Middle frontal gyrus (tissue), 1 donor: ENCODE results near the gene COL4A2.

Experiments used
- DNase-seq: peaks from one replicate; pipeline ENCODE4 v3.0.0-alpha.2; 2015; ENCODE audit warnings: low spot score; ENCODE audit errors: extremely low spot score

Gene COL4A2

DNA sequence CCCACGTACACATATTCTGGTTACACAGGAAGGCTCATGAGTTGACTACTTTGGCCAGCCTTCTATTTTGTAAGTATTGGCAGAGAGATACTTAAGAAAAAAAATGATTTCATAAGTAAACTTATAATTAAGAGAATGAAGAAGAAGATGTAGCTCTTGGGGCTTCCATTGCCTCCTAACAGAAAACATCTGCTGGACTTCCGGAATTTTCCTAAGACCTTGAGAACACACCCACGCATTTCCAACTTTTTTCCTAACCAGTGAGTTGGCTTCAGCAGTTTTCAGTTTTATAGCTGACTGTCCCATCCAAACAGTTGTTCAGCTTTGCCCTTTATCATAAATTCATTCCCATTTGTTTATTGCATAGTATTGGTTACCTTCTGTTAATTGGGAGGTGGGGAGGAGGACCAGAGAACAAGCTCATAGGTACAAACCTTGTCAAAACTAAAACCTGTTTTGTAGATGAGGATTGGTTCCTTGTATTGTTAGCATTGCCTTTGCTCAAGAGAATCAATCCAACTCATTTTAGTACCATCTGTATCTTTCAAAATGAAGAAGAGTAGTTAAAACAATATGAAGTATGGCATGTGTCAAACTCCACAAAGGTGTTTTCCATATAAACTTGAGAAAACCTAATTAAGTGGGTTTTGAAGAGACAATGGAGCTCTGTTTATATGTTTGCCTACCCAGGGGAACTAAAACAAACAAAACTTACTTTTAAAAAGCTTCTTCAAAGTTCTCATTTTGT, 93.9 kb downstream of the COL4A2 start:
- no peak for DNase-seq

GRCh38 chr13:110402299-110403069, 95.4 kb downstream of the COL4A2 start:
- no peak for DNase-seq

DNA sequence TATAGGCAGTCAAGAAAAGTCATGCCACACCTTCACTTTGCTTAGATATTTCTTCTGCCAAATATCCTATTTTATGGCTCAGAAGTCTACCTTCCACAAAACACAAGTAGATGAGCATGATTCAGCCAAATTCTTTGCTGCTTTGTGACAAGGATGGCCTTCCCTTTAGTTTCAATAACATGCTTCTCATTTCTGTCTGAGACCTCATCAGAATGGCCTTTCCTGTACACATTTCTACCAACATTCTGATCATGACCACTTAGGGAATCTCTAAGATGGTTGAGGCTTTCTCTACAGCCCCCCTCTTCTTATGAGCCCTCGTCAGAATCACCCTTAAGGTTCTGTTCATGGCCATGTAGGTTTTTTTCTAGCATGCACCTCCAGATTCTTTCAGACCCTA, 96.2 kb downstream of the COL4A2 start:
- no peak for DNase-seq

DNA sequence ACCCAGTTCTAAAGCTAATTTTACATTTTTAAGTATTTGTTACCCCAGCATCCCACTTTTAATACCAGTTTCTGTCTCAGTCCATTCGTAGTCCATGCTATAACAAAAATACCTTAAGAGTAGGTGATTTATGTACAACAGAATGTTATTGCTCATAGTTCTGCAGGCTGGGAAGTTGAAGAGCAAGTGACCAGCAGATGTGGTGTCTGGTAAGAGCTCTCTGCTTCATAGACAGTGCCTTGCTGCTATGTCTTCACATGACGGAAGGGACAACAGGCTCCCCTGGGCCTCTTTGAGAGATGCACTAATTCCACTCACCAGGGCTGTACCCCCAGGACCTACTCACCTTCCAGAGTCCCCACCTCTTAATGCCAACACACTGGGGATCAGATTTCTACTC, 96.6 kb downstream of the COL4A2 start:
- DNase-seq = no peak

- no peak for DNase-seq
Observed at GRCh38 chr13:110404321-110404720, 97.2 kb downstream of the COL4A2 start.

DNA sequence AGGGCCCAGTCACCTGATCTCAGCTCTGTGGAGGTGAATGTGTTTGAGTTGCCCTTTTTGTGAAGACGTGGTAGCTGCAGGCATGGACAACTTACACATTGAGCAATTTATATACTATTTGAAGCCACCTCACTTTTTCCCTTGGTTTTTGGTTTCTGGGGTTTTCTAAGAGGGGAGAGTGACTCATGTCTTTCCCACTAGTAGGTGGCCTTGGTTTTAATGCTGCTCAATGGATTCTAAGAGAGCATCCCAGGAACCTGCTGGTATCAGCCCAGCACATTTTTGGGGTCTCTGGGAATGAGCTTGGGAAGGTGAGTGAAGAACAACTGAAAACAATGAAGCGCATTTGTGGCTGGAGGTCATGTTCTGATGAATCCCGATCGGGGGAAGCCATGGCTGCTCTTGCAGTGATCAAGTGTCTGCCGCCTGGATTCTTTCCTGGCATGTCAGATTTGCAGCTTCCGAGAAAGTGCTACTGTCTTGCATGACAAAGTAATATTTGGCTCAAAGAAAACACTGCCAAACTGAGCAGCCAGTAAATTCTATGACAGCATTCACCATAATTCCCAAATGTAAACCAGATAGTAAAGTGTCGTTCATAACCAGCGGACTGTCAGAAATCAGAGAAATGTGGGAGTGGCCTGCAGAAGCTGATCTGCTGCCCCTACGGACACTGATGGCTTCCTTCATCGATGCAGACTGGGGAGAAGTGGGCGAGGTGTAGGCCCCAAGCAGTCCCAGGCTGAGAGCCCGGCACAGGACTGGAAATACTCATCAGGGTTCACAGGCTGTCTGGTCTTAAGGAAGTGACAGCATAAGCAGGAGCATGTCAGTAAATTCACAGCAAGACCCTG, 98.7 kb downstream of the COL4A2 start:
- no peak for DNase-seq

GRCh38 chr13:110407021-110407420, 99.9 kb downstream of the COL4A2 start:
- no peak for DNase-seq

- DNase-seq = no peak
Observed at GRCh38 chr13:110407531-110407930, 100.4 kb downstream of the COL4A2 start.

GRCh38 chr13:110408286-110408685, 101.2 kb downstream of the COL4A2 start:
- DNase-seq = no peak

GRCh38 chr13:110409581-110409992, 102.5 kb downstream of the COL4A2 start:
- no peak for DNase-seq

DNA sequence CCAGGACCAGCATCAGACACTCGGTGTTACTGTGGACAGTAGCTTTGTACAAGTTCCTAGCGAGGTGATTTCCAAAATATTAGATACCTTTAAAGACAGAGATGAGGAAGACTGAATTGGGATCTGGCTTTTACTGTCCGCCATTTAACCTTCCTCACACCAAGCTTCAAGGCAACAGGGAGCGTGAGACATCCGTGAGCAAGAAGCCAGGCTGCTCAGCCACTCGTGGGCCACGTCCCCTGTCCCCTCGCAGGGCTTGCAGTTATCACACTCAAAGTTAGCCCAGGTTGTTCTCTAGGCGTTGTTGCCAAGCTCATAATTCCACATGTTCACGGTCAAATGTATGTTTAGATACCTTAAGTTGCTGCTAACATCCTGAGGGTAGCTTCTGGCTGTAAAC, 102.9 kb downstream of the COL4A2 start:
- no peak for DNase-seq

GRCh38 chr13:110410936-110411687, 104.0 kb downstream of the COL4A2 start:
- DNase-seq = no peak

DNA sequence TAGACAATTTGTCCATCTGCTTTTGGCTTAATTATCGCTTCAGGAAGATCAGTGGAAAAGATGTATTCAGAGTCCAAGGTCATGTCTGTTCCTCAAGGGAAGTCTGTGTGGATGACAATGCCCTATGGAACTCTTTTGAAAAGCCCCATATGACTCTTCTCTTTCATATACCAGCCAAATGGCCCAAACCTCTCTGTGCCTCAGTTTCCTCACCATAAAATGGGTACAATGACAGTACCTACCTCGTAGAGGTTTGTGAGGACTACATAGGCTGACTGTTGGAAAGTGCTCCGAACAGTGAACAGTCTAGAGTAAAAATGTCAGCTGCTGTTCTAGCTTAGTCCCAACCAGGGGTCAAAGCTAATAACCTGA, 104.6 kb downstream of the COL4A2 start:
- DNase-seq = no peak

GRCh38 chr13:110412132-110412914, 105.2 kb downstream of the COL4A2 start:
- peak; percentile 79 for DNase-seq

DNA sequence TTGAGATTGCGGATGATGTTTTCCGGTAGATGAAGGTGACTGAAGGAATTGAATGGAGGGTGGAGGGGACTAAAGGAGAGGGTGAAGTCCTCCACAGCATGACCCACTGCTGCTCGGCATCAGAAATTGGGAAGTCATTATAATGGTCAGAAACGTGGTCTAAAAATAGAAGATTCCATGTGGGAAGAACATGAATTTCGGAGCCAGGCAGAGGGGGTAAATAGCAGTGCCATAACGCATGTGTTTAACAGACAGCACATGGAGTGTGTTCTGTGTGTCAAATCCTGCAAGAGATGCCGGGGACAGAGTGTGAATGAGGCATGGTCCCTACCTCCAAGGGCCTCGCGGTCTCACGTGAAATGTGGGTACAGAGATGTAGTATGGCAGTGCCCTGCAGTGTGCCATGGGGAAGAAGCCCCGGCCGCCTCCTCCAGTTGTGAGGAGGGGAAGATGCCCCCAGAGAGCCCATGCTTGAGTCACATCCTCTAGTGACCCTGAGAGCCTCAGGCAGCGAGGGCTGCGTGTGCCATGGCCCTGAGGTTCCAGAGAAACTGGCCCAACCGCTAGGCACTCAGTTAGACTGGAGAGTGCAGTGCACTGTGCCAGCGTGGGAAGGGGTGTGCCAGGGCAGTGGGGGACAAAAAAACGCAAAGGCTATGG, 106.1 kb downstream of the COL4A2 start:
- DNase-seq = no peak

DNA sequence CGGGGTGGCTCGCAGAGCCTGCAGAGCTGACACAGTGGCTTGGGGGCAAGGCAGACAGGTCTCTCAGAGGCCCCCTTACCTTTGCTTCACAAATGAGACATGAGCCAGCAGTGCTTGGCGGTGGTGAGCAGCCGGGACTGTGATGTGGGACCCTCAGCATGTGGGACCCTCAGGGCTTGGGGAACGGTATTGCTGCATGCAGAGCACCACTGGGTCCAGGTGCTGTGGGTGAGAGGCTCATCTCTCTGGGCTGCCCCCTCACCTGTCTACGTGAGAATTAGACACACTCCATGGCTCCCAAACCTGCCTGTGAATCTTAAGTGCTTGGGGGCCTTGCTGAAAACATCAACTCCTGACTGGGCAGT, 106.6 kb downstream of the COL4A2 start:
- no peak for DNase-seq

- DNase-seq = no peak
Observed at GRCh38 chr13:110414283-110414682, 107.2 kb downstream of the COL4A2 start.

DNA sequence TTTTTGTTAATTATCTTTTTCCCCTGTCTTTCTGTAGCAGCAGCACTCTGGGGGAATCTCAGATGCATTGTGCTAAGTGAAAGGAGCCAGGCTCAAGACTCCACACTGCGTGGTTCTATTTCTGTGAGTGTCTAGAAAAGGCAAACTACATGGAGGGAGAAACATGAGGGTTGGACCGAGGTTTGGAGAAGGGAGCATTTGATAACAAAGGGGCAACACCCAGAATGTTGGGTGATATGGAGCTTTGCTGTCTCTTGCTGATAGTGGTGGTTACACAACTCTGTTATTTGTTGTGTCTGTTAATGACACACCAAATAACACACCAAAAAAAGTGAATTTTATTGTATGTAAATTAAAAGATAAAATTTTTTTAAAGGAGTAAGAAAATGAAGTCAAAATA, 107.8 kb downstream of the COL4A2 start:
- no peak for DNase-seq

DNA sequence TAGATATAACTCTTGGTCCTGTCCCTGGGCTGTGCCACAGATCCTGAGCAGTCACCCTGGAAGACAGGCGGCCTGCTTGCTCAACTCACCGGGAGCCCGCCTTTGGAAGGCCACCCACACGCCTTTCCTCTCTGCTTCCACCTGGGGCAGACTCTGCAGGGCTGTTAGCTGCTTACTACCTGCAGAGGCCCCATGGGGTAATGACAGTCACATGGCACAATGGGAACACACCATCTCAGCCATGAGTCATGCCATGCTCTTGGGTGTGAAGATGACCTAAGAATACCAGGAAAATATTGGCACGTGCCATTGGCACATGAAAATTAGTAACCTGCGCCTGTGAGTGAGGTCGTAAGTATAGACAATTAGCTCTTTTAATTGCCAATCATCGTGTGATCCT, 108.6 kb downstream of the COL4A2 start:
- DNase-seq = no peak
